ENCODE data around the gene FBXL14. TPM values are rescaled to one million over a fixed set of nuclear protein-coding genes. Genes with fewer than 3 reads are reported as not detected.
A peak's percentile ranks its signal among the peaks of the same experiment; 100 is the strongest.

The FBXL14 gene
- total RNA-seq, 1 experiment from 2014 or later: 18.3 TPM

- H2AFZ ChIP-seq (ENCODE audit: low read length): no peak overlapping the region
- no peak overlapping the region for H3K9ac ChIP-seq (ENCODE audit: low read length)
- ATAC-seq (peak; percentile 51), DNase-seq (peak; percentile 83)
- peak overlapping the region; percentile 70 for H3K4me2 ChIP-seq (ENCODE audit: low read length)
- intact Hi-C loops (cut with micrococcal nuclease): loop anchor here (1.0 to 10.0 kb wide), 3 partner anchors 301 to 1009 kb away; no protein-coding TSS in a partner anchor
- peak overlapping the region; percentile 38; the same call in 1 of the 2 replicates for H3K4me3 ChIP-seq (ENCODE audit: low read length)
- no peaks in the 10 kb centered on the region for H3K36me3 ChIP-seq (ENCODE audit: low read depth, low read length)
- no peaks in the 10 kb centered on the region for H4K20me1 ChIP-seq (ENCODE audit: low read length)
- H3K4me1 ChIP-seq (ENCODE audit: insufficient read depth, low read length): peaks cover 11% of the 10 kb centered on the region
- ChIA-PET CTCF (interaction anchor here (0.6 to 2.1 kb wide), 4 partner anchors 23 to 465 kb away, joined by 3 to 32 read pairs (median 4); no protein-coding TSS in a partner anchor), POLR2A (ENCODE audit: unreplicated experiment) (interaction anchor here (1.3 kb wide), 1 partner anchor 465 kb away, joined by 9 read pairs; no protein-coding TSS in a partner anchor)
- no peak for TF ChIP-seq EZH2phosphoT487 (IDR thresholded peaks at IDR 0.05; ENCODE audit: borderline replicate concordance, low read length)
- peak; percentile 93 for TF ChIP-seq CTCF (conservative IDR thresholded peaks at IDR 0.05; ENCODE audit: low read depth, low read length)
- no TSS peak for BruUV-seq (replicated peaks)
- no peaks in the 10 kb centered on the region for H3K9me3 ChIP-seq (ENCODE audit: low read length)
- H3K27me3 ChIP-seq (ENCODE audit: low read length): no peaks in the 10 kb centered on the region
- no peak overlapping the region for H3K27ac ChIP-seq (ENCODE audit: low read length)
- H3K9me2 ChIP-seq (replicated peaks; ENCODE audit: low read length): no peaks in the 10 kb centered on the region
- H3F3A ChIP-seq (ENCODE audit: low read length, unreplicated experiment): no peaks in the 10 kb centered on the region
- peaks cover 14% of the 10 kb centered on the region for H3K79me2 ChIP-seq (ENCODE audit: low read length)
Measured at GRCh38 chr12:1583421-1584078, 10.8 kb downstream of the FBXL14 start.

- Histone ChIP-seq H3K36me3 (ENCODE audit: low read depth, low read length) (no peaks in the 10 kb centered on the region), H3K9ac (ENCODE audit: low read length) (no peak overlapping the region), H3K27me3 (ENCODE audit: low read length) (no peaks in the 10 kb centered on the region), H3K27ac (ENCODE audit: low read length) (no peak overlapping the region), H3K4me2 (ENCODE audit: low read length) (no peak overlapping the region), H3K79me2 (ENCODE audit: low read length) (peaks cover 5% of the 10 kb centered on the region), H4K20me1 (ENCODE audit: low read length) (no peaks in the 10 kb centered on the region), H3F3A (ENCODE audit: low read length, unreplicated experiment) (no peaks in the 10 kb centered on the region), H3K9me2 (replicated peaks; ENCODE audit: low read length) (no peaks in the 10 kb centered on the region), H3K9me3 (ENCODE audit: low read length) (no peaks in the 10 kb centered on the region), H3K4me1 (ENCODE audit: insufficient read depth, low read length) (peaks cover 2% of the 10 kb centered on the region), H3K4me3 (ENCODE audit: low read length) (no peak overlapping the region), H2AFZ (ENCODE audit: low read length) (no peak overlapping the region)
- POLR2A ChIA-PET (ENCODE audit: unreplicated experiment): interaction anchor here (1.3 kb wide), 1 partner anchor 465 kb away, joined by 9 read pairs; no protein-coding TSS in a partner anchor
- DNase-seq (no peak), ATAC-seq (no peak)
- CTCF ChIA-PET: interaction anchor here (0.5 to 2.1 kb wide), 2 partner anchors 40 to 464 kb away, joined by 5 to 32 read pairs; no protein-coding TSS in a partner anchor
- TF ChIP-seq CTCF (conservative IDR thresholded peaks at IDR 0.05; ENCODE audit: low read depth, low read length) (no peak), EZH2phosphoT487 (IDR thresholded peaks at IDR 0.05; ENCODE audit: borderline replicate concordance, low read length) (no peak), EZH2 (IDR thresholded peaks at IDR 0.05; ENCODE audit: low read length, unreplicated experiment) (no peak)
- BruUV-seq (replicated peaks): no TSS peak
- intact Hi-C loops (cut with micrococcal nuclease): loop anchor here (1.0 to 10.0 kb wide), 3 partner anchors 300 to 1008 kb away; no protein-coding TSS in a partner anchor
Measured at GRCh38 chr12:1582709-1583050, 11.7 kb downstream of the FBXL14 start.
